HFFc6 (cell line): ENCODE measurements around the gene RASA3. TPM values are rescaled to one million over a fixed set of nuclear protein-coding genes. Genes with fewer than 3 reads are reported as not detected.
"Not testable (repeated sequence)": the region's sequence is repeated elsewhere in the genome, so short reads cannot be mapped to it uniquely, and the experiment has no call there.

Experiments
- DNase-seq: peaks from one replicate; pipeline ENCODE4 v3.0.0-alpha.2; 2018
- H3K27ac Mint-ChIP-seq: 2 replicates; pipeline ENCODE4 v1.8.0; 2020; ENCODE audit warnings: mild to moderate bottlenecking, mixed read lengths
- H3K27me3 Mint-ChIP-seq: 2 replicates; pipeline ENCODE4 v1.8.0; 2021; ENCODE audit warnings: mild to moderate bottlenecking, moderate library complexity, mixed read lengths; ENCODE audit not compliant: insufficient read depth
- H3K36me3 Mint-ChIP-seq: 2 replicates; pipeline ENCODE4 v1.8.0; 2021; ENCODE audit warnings: low read depth, mixed read lengths
- H3K4me1 Mint-ChIP-seq: 2 replicates; pipeline ENCODE4 v1.8.0; 2020; ENCODE audit warnings: low read depth, mixed read lengths
- H3K4me3 Mint-ChIP-seq: 2 replicates; pipeline ENCODE4 v1.8.0; 2020; ENCODE audit warnings: mild to moderate bottlenecking, moderate library complexity, mixed read lengths
- H3K9me3 Mint-ChIP-seq: 2 replicates; pipeline ENCODE4 v1.8.0; 2020; ENCODE audit warnings: mild to moderate bottlenecking, mixed read lengths
- total RNA-seq, 6 experiments: library from RNA; stranded (reverse); fragmentation: NEBNext Ultra II Directional; extraction: Animal tissue kit (Norgen Biotek cat#: 25700); gene quantifications; 2 replicates in 1 of 6; 3 replicates in 5 of 6; pipeline ENCODE4 v1.2.3, GENCODE V29; 2021
- TF ChIP-seq, protein P1 (sequence below): fragments of 200-600 bp; sonication (generic); IDR thresholded peaks from 2 replicates; pipeline ENCODE4 v1.5.0; 2021; ENCODE audit warnings: antibody characterized with exemption, mild to moderate bottlenecking

RASA3 gene
- total RNA-seq, 6 experiments from 2014 or later = 31.6 to 37.6 (median 33.1) TPM

DNA sequence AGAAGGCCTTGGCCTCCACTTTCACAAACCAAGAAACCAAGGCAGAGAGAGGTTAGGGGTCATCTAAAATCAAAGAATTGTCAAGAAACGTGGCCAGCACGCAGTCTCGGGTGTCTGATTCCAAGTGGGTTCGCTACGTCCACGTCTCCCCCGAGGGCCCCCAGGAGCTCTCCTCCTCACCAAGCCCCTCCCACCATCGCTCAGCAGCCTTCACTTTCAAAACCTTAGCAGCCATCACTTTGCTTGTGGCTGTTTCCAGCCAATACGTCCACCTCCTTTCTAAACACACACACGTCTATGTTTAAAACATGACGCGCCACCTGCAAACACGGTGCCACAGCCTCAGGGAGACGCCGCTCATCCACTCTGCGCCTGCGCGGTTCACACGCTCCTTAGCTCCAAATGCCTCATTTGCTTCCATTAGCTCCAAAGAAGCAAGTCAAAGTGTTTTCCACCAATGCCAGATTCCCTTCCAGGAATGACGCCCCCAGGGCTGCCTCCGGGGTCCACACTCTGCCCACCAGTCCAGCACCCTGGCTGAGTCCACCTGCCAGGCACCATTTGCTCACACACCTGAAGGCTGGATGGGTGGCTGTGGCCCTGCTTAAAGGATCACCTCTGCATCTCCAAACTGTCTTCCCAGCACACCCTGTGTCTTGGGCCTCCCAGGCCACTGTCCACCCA lies 5.5 kb downstream of the RASA3 start:
- Mint-ChIP-seq H3K27me3 (peaks cover 15% of the 10 kb centered on the region), H3K36me3 (peaks cover 34% of the 10 kb centered on the region), H3K4me1 (peaks cover 75% of the 10 kb centered on the region), H3K9me3 (peaks cover 15% of the 10 kb centered on the region), H3K27ac (peak overlapping the region; percentile 99), H3K4me3 (peak overlapping the region; percentile 3; the same call in 1 of the 2 replicates)
- TF ChIP-seq, protein P1, sequence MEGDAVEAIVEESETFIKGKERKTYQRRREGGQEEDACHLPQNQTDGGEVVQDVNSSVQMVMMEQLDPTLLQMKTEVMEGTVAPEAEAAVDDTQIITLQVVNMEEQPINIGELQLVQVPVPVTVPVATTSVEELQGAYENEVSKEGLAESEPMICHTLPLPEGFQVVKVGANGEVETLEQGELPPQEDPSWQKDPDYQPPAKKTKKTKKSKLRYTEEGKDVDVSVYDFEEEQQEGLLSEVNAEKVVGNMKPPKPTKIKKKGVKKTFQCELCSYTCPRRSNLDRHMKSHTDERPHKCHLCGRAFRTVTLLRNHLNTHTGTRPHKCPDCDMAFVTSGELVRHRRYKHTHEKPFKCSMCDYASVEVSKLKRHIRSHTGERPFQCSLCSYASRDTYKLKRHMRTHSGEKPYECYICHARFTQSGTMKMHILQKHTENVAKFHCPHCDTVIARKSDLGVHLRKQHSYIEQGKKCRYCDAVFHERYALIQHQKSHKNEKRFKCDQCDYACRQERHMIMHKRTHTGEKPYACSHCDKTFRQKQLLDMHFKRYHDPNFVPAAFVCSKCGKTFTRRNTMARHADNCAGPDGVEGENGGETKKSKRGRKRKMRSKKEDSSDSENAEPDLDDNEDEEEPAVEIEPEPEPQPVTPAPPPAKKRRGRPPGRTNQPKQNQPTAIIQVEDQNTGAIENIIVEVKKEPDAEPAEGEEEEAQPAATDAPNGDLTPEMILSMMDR = no peak
- no peak for DNase-seq

GRCh38 chr13:114126086-114126485 lies 6.3 kb downstream of the RASA3 start:
- peak overlapping the region; percentile 13; the same call in 1 of the 2 replicates for H3K4me3 Mint-ChIP-seq
- H3K9me3 Mint-ChIP-seq = not testable (repeated sequence)

DNA sequence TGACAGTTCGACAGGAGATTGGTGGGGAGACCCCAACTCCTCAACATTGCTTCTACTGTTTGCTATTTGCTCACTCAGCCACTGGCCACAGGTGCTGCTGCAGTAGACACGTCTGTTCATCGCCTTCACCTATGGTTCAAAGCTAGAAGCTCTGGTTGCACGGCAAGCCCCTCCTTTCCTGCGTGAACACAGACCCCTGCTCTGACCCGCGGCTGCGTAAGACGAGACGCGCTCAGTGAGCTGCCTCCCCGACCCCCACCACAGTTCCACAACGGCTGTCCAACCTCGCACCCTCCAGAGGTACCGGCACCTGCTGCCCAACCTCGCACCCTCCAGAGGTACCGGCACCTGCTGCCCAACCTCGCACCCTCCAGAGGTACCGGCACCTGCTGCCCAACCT lies 6.8 kb downstream of the RASA3 start:
- Mint-ChIP-seq H3K27me3 (peaks cover 7% of the 10 kb centered on the region), H3K27ac (0 out of 2 replicates have a peak overlapping the region, but pooled peaks have one; percentile 75), H3K4me3 (no peak overlapping the region), H3K9me3 (peaks cover 8% of the 10 kb centered on the region), H3K4me1 (peaks cover 81% of the 10 kb centered on the region), H3K36me3 (peaks cover 24% of the 10 kb centered on the region)
- no peak for DNase-seq
- TF ChIP-seq, protein P1 = no peak

More at GRCh38 chr13:114126086-114126485, 6.3 kb downstream of the RASA3 start:
- Mint-ChIP-seq H3K27ac (peak overlapping the region; percentile 70), H3K4me1 (peaks cover 81% of the 10 kb centered on the region), H3K36me3 (peaks cover 26% of the 10 kb centered on the region)
- DNase-seq, H3K27me3 Mint-ChIP-seq: not testable (repeated sequence)

DNA sequence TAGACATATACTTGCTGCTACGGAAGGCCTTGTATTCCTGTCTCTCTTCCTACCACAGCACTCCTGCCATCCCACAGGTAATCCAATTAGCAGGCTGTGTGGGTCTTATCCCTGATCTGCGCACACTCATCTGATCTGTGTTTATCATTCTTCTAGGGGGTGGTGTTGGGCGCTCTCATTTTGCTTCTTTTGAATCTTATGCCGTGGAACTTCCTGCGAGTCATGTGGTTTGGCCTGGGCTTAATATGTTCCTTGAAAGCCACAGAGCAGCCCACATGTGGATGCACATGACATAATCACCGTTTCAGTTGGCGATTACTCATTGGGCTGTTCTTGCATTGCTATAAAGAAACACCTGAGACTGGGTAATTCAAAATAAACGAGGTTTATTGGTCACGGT lies 7.5 kb downstream of the RASA3 start:
- Mint-ChIP-seq H3K27ac (peak overlapping the region; percentile 75), H3K4me3 (no peak overlapping the region), H3K9me3 (peaks cover 8% of the 10 kb centered on the region), H3K4me1 (peaks cover 79% of the 10 kb centered on the region), H3K27me3 (peaks cover 9% of the 10 kb centered on the region), H3K36me3 (peaks cover 24% of the 10 kb centered on the region)
- TF ChIP-seq, protein P1 = no peak
- peak; percentile 72 for DNase-seq

GRCh38 chr13:114124431-114124830 lies 8.0 kb downstream of the RASA3 start:
- TF ChIP-seq, protein P1 = no peak
- Mint-ChIP-seq H3K27me3 (peaks cover 7% of the 10 kb centered on the region), H3K36me3 (peaks cover 24% of the 10 kb centered on the region), H3K9me3 (peaks cover 8% of the 10 kb centered on the region), H3K4me3 (no peak overlapping the region), H3K4me1 (peaks cover 76% of the 10 kb centered on the region), H3K27ac (peak overlapping the region; percentile 75)
- no peak for DNase-seq

DNA sequence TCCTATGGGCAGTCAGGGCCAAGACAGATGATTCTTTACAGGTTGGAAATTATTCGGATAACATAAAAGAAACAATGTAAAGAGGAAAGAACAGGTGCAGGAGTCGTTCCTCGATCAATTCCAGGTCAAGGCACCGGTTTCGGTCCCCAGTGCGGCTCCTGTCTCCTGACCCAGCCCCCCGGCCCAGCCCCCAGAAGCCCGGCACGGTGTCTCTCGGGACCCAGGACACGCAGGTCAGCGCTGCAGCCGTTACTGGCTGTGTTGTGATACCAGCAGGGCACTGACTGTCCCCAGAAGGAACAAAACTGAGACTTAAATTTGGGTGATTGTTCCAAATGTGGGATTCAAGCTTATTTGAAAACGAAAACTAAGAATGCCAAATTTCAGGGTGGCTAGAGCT lies 8.5 kb downstream of the RASA3 start:
- Mint-ChIP-seq H3K27me3 (peaks cover 11% of the 10 kb centered on the region), H3K36me3 (peaks cover 24% of the 10 kb centered on the region), H3K4me3 (no peak overlapping the region), H3K4me1 (peaks cover 76% of the 10 kb centered on the region), H3K9me3 (peaks cover 8% of the 10 kb centered on the region), H3K27ac (peak overlapping the region; percentile 75)
- TF ChIP-seq, protein P1 = no peak
- DNase-seq = no peak
